22Rv1 (cell line): Measurements from ENCODE around the gene IDH1.
"Not testable (repeated sequence)": the region's sequence is repeated elsewhere in the genome, so short reads cannot be mapped to it uniquely, and the experiment has no call there.

Source experiments
- H3K27ac ChIP-seq: fragments of 450-650 bp; 2 replicates; pipeline ENCODE4 v1.5.1; 2017
- CTCF ChIP-seq: fragments of 450-650 bp; IDR thresholded peaks from 2 replicates; pipeline ENCODE4 v1.5.1; 2017; ENCODE audit warnings: mild to moderate bottlenecking
- ZFX ChIP-seq: fragments of 450-650 bp; IDR thresholded peaks from 2 replicates; pipeline ENCODE4 v1.6.1; 2017; ENCODE audit warnings: antibody characterized with exemption, borderline replicate concordance

IDH1 gene

GRCh38 chr2:208268156-208268952 is 13.5 kb upstream of the IDH1 start:
- TF ChIP-seq CTCF (no peak), ZFX (no peak)
- H3K27ac ChIP-seq, result no peak overlapping the region

GRCh38 chr2:208267526-208267925 is 12.7 kb upstream of the IDH1 start:
- not testable (repeated sequence) for H3K27ac ChIP-seq

- TF ChIP-seq CTCF, result no peak
- no peak for TF ChIP-seq ZFX
- H3K27ac ChIP-seq, result peak overlapping the region; percentile 86
Measured at GRCh38 chr2:208266936-208267335, 12.1 kb upstream of the IDH1 start.

GRCh38 chr2:208266553-208266893 is 11.7 kb upstream of the IDH1 start:
- H3K27ac ChIP-seq, result peak overlapping the region; percentile 86
- TF ChIP-seq CTCF, result no peak
- TF ChIP-seq ZFX, result no peak

- H3K27ac ChIP-seq, result peak within 1 kb of the TSS; percentile 86
- TF ChIP-seq ZFX (no peak), CTCF (no peak; the same call in 1 of the 2 replicates)
Measured at GRCh38 chr2:208265801-208266552, 11.1 kb upstream of the IDH1 start, which contains the start of gene PIKFYVE. Gene PIKFYVE (plus strand): TSS chr2:208266255. CDS start chr2:208271520, 5,265 bp downstream.

- TF ChIP-seq ZFX (no peak), CTCF (no peak)
Measured at GRCh38 chr2:208265371-208265800, 10.5 kb upstream of the IDH1 start.

GRCh38 chr2:208256849-208257813 is 2.3 kb upstream of the IDH1 start:
- peak overlapping the region; percentile 92 for H3K27ac ChIP-seq

More at GRCh38 chr2:208265371-208265800, 10.5 kb upstream of the IDH1 start:
- peak overlapping the region; percentile 86 for H3K27ac ChIP-seq
